Ramos (cell line): ENCODE data around the gene CHMP5.

ENCODE experiments used
- in situ Hi-C: fragments of 300-500 bp; cut with MboI; formaldehyde crosslinking; loops from one replicate; pipeline ENCODE4 v1.14.3; 2022; ENCODE audit warnings: low sequenced_read_pairs; ENCODE audit not compliant: unreplicated experiment

Gene CHMP5

GRCh38 chr9:33239921-33240320 lies 24.9 kb upstream of the CHMP5 start, which contains the start of gene SPINK4:
Gene SPINK4 (plus strand): TSS chr9:33240167. CDS start chr9:33240209, 42 bp downstream.
- in situ Hi-C loops, result loop anchor here (25.0 kb wide), 1 partner anchor 853 kb away; the partner anchor contains the start of gene ACO1

DNA sequence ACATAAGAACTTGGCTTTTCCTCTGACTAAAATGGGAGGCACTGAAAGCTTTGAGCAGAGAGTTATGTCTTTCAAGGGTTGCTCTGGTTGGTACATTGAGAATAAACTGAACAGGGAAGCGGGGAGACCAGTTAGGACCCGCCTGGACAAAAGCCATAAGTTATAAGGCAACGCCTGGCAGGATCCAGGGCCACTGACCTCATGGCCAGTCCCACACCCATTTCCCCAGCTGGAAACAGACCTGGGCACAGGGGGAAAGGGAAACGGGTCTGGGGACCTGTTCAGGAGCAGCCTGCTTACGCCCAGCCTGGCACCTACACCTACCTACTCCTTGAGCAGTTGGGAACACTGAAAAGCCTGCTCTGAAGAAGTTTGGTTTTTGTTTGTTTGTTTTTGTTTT lies 23.6 kb upstream of the CHMP5 start:
- in situ Hi-C loops, result loop anchor here (25.0 kb wide), 1 partner anchor 854 kb away; the partner anchor contains the start of gene ACO1

- in situ Hi-C loops, result loop anchor here (25.0 kb wide), 1 partner anchor 855 kb away; the partner anchor contains the start of gene ACO1
These were observed 22.2 kb upstream of the CHMP5 start for GRCh38 chr9:33242609-33243134.

DNA sequence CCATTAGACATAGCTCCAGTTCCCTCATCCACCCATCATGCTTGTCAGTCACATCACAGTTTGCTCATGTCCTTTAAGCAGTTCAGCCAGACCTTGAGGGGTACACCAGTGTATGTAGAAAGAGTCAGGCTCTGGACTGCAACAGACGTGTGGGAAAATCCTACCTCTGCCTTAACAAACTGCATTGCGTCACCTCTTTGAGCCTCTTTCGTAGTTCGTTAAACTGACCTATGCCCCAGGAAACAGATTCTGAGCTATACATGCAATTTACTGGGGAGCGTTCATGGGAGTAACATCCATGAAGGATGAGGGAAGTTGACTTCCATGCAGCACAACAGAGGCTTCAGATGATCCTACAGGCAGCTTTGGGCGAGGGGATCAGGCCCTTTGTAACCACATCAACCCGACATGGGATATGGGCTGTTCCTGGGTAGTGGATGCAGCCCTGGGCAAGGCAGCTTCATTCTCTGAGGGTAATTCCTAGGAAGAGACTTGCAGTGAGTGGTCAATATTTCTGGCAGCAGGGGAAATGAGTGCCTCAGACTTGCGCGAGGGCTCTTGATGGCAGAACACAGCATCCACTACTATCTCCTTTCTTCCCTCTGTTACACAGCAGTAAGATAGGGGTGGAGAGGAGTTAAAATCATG lies 20.6 kb upstream of the CHMP5 start:
- in situ Hi-C loops, result loop anchor here (25.0 kb wide), 1 partner anchor 857 kb away; the partner anchor contains the start of gene ACO1

DNA sequence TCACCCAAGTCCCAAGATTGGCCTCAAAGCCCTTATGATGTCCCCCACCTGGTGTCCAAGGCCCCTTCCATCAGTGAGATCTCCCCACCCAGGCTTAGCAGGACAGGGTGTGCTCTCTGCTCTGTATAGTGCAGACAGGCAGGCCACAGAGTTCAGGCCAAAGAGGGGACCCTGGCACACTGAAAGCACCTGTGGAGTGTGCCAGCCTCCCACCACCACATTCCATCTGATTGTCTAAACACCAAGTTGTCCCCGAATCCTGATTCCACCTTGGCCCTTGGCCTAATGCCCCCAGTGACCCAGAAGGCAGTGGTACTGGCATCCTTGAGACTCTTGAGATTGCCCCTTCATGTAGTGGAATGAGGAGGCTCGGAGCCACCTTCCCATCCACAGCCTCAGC lies 19.5 kb upstream of the CHMP5 start:
- in situ Hi-C loops, result loop anchor here (25.0 kb wide), 1 partner anchor 858 kb away; the partner anchor contains the start of gene ACO1

GRCh38 chr9:33246269-33246860 lies 18.5 kb upstream of the CHMP5 start:
- in situ Hi-C loops, result loop anchor here (25.0 kb wide), 1 partner anchor 859 kb away; the partner anchor contains the start of gene ACO1

- in situ Hi-C loops, result loop anchor here (25.0 kb wide), 1 partner anchor 861 kb away; the partner anchor contains the start of gene ACO1
These were observed 16.2 kb upstream of the CHMP5 start for GRCh38 chr9:33248606-33249005.

- in situ Hi-C loops, result loop anchor here (25.0 kb wide), 1 partner anchor 862 kb away; the partner anchor contains the start of gene ACO1
These were observed 15.7 kb upstream of the CHMP5 start for GRCh38 chr9:33249087-33249658.

DNA sequence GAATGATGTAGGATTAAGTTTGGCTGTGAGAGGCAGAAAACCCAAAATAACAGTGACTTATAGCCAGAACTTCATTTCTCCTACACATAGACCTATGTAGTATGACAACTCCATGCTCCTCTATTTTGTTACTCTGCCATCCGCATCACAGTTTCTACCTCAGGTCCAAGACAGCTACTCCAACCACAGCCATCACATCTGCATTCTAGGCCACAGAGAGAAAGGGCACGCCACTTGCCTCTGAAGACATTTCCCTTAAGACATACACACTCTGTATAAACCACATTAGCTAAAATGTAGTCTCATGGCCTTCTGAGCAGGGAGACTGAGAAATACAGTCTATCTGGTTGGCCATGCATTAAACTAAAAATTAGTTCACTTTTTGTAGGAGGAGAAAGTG lies 14.9 kb upstream of the CHMP5 start:
- in situ Hi-C loops, result loop anchor here (25.0 kb wide), 1 partner anchor 863 kb away; the partner anchor contains the start of gene ACO1

DNA sequence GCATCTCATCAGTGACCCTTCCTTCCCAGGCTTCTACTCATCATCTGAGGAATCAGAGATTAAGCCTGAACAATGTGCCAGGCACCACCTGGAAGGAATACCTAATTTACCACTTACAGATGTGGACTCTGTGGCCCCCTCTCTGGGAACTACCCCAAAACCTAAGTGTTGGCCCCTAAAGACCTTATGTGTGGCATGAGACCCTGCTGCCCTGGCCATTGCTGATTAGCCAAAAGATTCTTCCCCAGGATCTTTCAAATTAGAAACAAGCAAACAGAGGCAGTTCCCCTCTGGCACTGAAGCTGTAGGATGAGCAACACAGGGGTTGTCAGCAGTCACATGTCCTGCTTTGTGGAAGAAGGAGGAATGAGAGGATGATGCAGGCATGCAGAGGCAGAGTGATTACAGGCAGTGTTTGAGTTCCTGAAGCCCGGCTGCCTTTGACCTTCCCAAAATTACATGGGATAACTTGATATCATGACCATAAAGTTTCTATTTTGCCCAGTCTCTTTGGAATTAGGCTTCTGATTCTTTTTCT lies 14.3 kb upstream of the CHMP5 start:
- in situ Hi-C loops, result no loop called here

DNA sequence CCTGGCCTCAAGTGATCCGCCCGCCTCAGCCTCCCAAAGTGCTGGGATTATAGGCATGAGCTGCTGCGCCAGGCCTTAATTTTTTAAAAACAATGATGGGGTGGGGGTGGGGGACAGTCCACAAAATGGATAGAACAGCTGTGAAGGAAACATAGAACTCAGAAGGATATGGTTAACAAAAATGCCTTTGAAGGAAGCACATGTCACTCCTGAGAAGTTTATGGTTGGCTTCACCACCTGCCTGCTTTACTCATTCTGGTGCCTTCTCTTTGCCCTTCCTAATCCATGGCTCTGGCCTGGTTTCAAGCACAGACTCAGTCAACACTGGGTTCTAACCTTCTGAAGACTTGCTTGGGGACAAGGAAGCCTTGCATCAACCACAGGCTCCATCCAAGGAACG lies 10.6 kb upstream of the CHMP5 start:
- in situ Hi-C loops, result no loop called here

DNA sequence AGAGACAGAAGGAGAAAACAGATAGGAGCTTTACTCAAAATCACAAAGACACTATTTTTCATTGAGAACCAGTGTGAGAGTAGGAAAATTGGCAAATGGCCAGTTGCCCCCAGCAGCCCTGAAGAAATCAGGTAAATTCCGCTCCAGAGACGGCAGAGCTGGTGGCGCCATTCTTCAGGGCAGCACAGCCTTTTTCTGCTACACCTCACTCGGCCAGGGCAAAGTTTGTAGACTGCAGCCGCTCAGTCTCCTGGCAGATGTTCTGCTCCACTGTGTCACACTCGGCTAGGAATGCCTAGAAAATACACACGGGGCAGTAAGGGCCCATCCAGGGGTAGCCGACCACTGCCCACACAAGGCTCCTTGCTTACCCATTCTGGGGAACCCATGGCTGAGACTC lies 9.8 kb upstream of the CHMP5 start:
- in situ Hi-C loops, result no loop called here

DNA sequence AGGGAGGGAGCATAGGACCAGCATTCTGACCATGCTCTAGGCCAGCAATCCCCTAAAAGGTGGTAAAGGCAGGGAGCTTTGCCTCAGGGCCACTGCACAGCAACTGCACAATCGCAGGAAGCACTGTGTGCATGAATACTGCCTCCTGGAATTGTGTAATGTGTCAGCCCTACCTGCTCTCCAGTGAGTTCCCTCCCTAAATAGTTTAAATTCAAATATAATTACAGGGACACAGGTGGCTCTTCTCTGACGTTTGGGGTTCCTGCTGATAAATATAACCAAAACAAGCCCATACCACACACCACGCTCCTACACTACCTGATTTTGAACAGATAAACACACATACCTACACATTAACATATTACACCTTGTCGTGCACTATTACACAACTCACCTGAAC lies 9.4 kb upstream of the CHMP5 start:
- in situ Hi-C loops, result no loop called here

DNA sequence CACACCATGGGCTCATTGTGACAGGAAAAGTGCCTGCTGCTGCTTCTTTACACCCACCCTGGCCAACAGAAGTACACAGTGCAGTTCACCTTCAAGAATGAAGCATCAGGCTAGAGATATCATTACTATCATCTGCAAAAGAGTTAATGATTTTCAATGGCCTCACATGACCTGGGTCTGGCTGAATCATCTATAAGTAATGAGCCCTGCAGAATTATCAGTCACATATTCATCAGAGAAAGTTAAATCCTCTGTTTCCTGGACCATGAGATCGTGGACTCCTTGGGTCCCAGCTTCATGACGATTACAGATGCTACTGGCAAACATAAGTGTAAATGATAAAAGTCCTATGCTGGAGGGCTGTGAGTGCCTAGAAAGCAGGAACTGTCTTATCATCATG lies 8.6 kb upstream of the CHMP5 start:
- in situ Hi-C loops, result no loop called here

DNA sequence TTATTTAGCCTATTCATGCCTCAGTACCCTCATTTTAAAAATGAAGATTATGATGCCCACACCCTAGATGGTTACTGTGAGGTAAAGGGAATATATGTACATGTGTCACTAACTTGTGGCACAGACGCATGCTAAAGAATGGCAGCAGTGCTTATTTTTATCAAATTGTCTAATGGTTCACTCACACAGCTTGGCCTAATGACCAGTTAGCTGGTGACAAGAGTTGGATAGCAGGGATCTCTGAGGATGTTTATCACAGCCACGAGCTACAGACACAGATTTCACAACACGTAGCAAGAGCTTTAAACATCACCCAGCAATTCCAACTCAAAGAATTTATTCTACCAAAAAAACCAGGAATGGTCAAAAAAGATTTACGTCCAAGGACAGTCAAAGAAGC lies 7.6 kb upstream of the CHMP5 start:
- in situ Hi-C loops, result no loop called here

- in situ Hi-C loops, result no loop called here
These were observed 4.5 kb upstream of the CHMP5 start for GRCh38 chr9:33260372-33260771.

- in situ Hi-C loops, result no loop called here
These were observed 1.5 kb upstream of the CHMP5 start for GRCh38 chr9:33263131-33264002.

DNA sequence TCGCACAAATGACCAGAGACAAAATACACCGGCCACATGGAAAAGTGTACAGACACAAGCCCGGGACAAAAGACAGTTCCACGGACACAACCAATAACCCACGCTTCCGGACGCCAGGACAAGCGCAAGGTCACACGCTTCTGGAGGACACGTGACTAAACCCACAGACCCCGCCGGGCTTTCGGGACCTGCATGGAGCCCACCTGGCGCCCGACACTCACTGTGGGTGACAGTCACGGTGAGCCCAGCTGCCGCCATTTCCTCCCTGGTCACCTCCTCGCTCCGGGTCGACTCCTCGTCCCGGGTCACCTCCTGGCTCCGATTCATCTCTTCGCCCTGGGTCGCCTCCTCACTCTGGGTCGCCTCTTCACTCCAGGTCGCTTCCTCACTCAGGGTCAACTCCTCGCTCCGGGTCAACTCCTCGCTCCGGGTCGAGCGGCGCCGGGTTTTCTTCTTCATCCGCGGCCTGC lies 811 bp upstream of the CHMP5 start:
- in situ Hi-C loops, result no loop called here

DNA sequence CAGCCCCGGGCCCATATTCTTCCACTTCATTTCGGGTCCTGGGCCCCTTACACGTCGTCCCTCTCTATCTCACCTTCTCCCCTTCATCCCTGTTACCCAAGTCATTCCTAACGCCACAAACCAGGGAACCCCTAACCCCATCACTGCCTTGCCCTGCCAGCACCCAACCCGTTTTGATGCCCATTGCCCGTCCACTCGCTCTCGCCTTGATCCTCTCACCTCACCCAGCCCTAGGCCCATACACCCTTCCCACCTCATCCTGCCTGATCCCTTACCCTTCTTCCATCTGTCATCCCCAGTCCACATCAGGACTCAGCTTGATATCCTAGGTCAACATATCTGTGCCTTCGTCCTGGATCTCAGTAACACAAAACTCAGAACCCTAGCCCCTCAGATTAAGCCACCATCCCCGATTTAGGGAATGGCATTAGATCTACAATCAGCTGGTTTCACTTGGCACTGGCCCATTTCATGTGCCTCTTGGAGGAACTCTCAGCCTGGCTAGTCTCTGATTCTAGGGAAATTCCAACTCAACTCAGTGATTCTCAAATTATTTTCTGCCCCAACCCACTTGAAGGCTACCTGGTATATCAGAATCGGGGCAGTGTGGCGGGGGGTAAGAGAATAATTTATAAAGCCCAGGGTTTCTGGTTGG lies 489 bp downstream of the CHMP5 start:
- in situ Hi-C loops, result no loop called here
